CD8-positive, alpha-beta memory T cell (primary cell): Measurements from ENCODE around the gene EDN3. TPM values are rescaled to one million over a fixed set of nuclear protein-coding genes. Genes with fewer than 3 reads are reported as not detected.

Experiments
- CTCF ChIA-PET: fragments of 350-600 bp; sonication (Branson Sonifier 250); formaldehyde crosslinking; loops from one replicate; lab custom pipeline; 2021; ENCODE audit warnings: antibody characterized with exemption; lab: Charles Lee
- POLR2A ChIA-PET: fragments of 350-600 bp; sonication (Branson Sonifier 250); formaldehyde crosslinking; loops from one replicate; lab custom pipeline; 2021; ENCODE audit warnings: antibody characterized with exemption; lab: Charles Lee
- DNase-seq, 5 donors: peaks; one replicate each; pipeline versions ENCODE4 v3.0.0 to v3.0.0-alpha.2; 2020 to 2022; ENCODE audit warnings: mixed read lengths in 1 of 5
- H3K27ac ChIP-seq: one replicate; pipeline ENCODE4 v1.7.0; 2013; ENCODE audit warnings: low read depth, mild to moderate bottlenecking, low read length, moderate library complexity
- H3K27me3 ChIP-seq: 2 replicates; pipeline ENCODE4 v1.7.0; 2013; ENCODE audit warnings: low read length, mild to moderate bottlenecking; ENCODE audit not compliant: insufficient read depth, poor library complexity, severe bottlenecking
- H3K36me3 ChIP-seq: 2 replicates; pipeline ENCODE4 v1.7.0; 2013; ENCODE audit warnings: mild to moderate bottlenecking, low read length, moderate library complexity; ENCODE audit not compliant: insufficient read depth
- H3K4me1 ChIP-seq: 2 replicates; pipeline ENCODE4 v1.7.0; 2013; ENCODE audit warnings: mild to moderate bottlenecking, low read length, moderate library complexity; ENCODE audit not compliant: insufficient read depth
- H3K4me3 ChIP-seq: 2 replicates; pipeline ENCODE4 v1.7.0; 2013; ENCODE audit warnings: mild to moderate bottlenecking, low read length
- H3K9me3 ChIP-seq: 2 replicates; pipeline ENCODE4 v1.7.0; 2013; ENCODE audit warnings: mild to moderate bottlenecking, low read length
- H3K27ac Mint-ChIP-seq, 8 donors: one replicate each; pipeline ENCODE4 v1.8.0; 2020 to 2021; ENCODE audit warnings: mixed read lengths in 8 of 8, mild to moderate bottlenecking in 6 of 8, inconsistent platforms in 3 of 8, moderate library complexity in 3 of 8
- H3K27me3 Mint-ChIP-seq, 2 donors: one replicate each; pipeline ENCODE4 v1.8.0; 2020 to 2021; ENCODE audit warnings: mixed read lengths in 2 of 2, mild to moderate bottlenecking in 1 of 2, moderate library complexity in 1 of 2
- H3K36me3 Mint-ChIP-seq, 3 donors: one replicate each; pipeline ENCODE4 v1.8.0; 2020 to 2021; ENCODE audit warnings: mixed read lengths in 3 of 3, inconsistent platforms in 1 of 3, mild to moderate bottlenecking in 1 of 3
- H3K4me1 Mint-ChIP-seq, 3 donors: one replicate each; pipeline ENCODE4 v1.8.0; 2020 to 2021; ENCODE audit warnings: mixed read lengths in 3 of 3, inconsistent platforms in 1 of 3, mild to moderate bottlenecking in 1 of 3
- H3K4me3 Mint-ChIP-seq, 7 donors: one replicate each; pipeline ENCODE4 v1.8.0; 2020 to 2021; ENCODE audit warnings: mixed read lengths in 7 of 7, mild to moderate bottlenecking in 6 of 7, moderate library complexity in 4 of 7, inconsistent platforms in 2 of 7
- H3K9me3 Mint-ChIP-seq, 5 donors: one replicate each; pipeline ENCODE4 v1.8.0; 2020 to 2022; ENCODE audit warnings: mixed read lengths in 5 of 5, mild to moderate bottlenecking in 3 of 5, moderate library complexity in 2 of 5, inconsistent platforms in 1 of 5
- polyA plus RNA-seq: library from polyadenylated mRNA; unstranded; fragments of 300-500 nt; fragmentation: Illumina TruSeq; gene quantifications from one replicate; pipeline ENCODE4 v1.2.3, GENCODE V29; 2021
- total RNA-seq, 2 experiments: library from RNA; stranded (reverse); gene quantifications; one replicate each; pipeline ENCODE4 v1.2.3, GENCODE V29; 2021

Gene EDN3
- total and polyA plus RNA-seq, 3 experiments from 2014 or later, result 0.16 TPM; not detected in 2

DNA sequence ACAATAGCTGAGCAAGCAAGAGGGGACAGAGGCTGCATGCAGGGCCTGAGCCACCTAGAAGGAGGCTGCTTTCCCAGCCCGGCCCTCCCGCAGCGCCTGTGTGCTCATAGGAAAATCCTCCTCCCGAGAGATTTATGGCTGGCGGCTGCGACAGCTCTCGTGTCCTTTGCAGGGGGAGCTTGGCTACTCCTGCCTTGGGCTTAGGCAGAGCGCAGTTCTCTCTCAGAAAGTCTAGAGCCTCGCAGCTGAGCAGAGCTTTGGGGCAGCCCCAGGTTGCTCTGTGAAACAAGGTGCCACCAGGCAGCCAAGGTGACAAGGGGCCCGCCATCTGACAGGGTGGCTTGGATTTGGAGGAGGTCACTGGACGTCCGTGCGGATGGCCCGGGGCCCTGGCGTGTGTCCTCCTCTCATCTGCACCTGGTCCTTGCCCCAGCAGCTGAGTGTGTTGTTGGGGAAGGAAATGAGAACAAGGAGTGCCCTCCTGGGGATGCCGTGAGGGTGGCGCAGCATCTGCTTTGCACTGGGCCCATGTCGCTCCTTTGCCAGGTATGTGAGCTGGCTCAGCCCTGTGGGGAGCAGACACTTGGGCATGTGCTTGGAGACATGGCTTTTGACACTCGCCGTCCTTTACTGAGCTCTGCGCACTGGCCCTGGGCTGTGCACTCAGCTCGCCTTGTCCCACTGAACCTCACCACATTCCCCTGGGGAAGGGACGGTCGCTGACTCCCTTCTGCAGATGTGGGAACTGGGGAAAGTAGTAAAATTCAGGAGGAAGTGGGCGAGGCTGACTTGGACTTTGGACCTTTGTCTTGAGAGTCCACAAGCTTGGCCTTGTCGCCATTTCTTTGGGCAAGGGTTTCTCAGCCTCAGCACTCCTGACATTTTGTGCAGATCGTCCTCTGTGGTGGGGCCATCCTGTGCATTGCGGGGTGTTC, 41.9 kb downstream of the EDN3 start:
- H3K27me3 ChIP-seq, result no peaks in the 10 kb centered on the region
- Mint-ChIP-seq H3K4me1 (no peaks in the 10 kb centered on the region), H3K27ac (no peak overlapping the region), H3K4me3 (no peak overlapping the region), H3K9me3 (no peaks in the 10 kb centered on the region), H3K36me3 (no peaks in the 10 kb centered on the region), H3K27me3 (peaks cover 2 to 5% of the 10 kb centered on the region in 2 donors)
- no peaks in the 10 kb centered on the region for H3K36me3 ChIP-seq
- no peak for DNase-seq
- H3K9me3 ChIP-seq, result no peaks in the 10 kb centered on the region
- H3K4me3 ChIP-seq, result no peak overlapping the region
- ChIA-PET POLR2A (no interaction called here), CTCF (no interaction called here)
- no peak overlapping the region for H3K27ac ChIP-seq
- no peaks in the 10 kb centered on the region for H3K4me1 ChIP-seq

- no peak for DNase-seq
- no peaks in the 10 kb centered on the region for H3K9me3 Mint-ChIP-seq
- Histone ChIP-seq H3K27ac (no peak overlapping the region), H3K36me3 (no peaks in the 10 kb centered on the region), H3K9me3 (no peaks in the 10 kb centered on the region), H3K4me1 (no peaks in the 10 kb centered on the region), H3K27me3 (no peaks in the 10 kb centered on the region), H3K4me3 (no peak overlapping the region)
- POLR2A ChIA-PET, result no interaction called here
- H3K4me1 Mint-ChIP-seq, result no peaks in the 10 kb centered on the region
- peaks cover 2 to 5% of the 10 kb centered on the region in 2 donors for H3K27me3 Mint-ChIP-seq
- H3K36me3 Mint-ChIP-seq, result no peaks in the 10 kb centered on the region
- H3K4me3 Mint-ChIP-seq, result no peak overlapping the region
- H3K27ac Mint-ChIP-seq, result no peak overlapping the region
- CTCF ChIA-PET, result no interaction called here
Measured at GRCh38 chr20:59346061-59346460, 45.6 kb downstream of the EDN3 start.

DNA sequence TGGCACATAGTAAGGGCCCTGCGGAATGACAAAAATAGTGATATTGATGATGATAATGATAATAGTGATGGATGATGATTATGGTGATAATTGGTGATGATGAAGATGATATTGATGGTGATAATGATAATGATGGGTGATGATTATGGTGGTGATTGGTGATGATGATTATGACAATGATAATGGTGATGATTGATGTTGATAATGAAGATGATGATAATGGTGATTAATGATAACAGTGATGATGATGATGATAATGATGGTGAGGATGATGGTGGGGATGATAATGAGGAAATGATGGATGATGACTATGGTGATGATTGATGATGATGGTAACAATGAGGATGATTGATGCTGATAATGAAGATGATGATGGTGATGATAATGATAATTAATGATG, 48.9 kb downstream of the EDN3 start:
- H3K27me3 Mint-ChIP-seq, result peaks cover 2 to 5% of the 10 kb centered on the region in 2 donors
- Histone ChIP-seq H3K4me3 (no peak overlapping the region), H3K4me1 (no peaks in the 10 kb centered on the region), H3K27me3 (no peaks in the 10 kb centered on the region), H3K9me3 (no peaks in the 10 kb centered on the region), H3K27ac (no peak overlapping the region), H3K36me3 (no peaks in the 10 kb centered on the region)
- ChIA-PET POLR2A (no interaction called here), CTCF (no interaction called here)
- no peaks in the 10 kb centered on the region for H3K9me3 Mint-ChIP-seq
- no peak overlapping the region for H3K27ac Mint-ChIP-seq
- DNase-seq, result no peak
- no peaks in the 10 kb centered on the region for H3K36me3 Mint-ChIP-seq
- H3K4me1 Mint-ChIP-seq, result peaks cover 10 to 16% (median 12%) of the 10 kb centered on the region in 3 donors
- H3K4me3 Mint-ChIP-seq, result no peak overlapping the region

- H3K4me1 Mint-ChIP-seq, result peaks cover 10 to 16% (median 12%) of the 10 kb centered on the region in 3 donors
- Histone ChIP-seq H3K27me3 (no peaks in the 10 kb centered on the region), H3K27ac (no peak overlapping the region), H3K36me3 (no peaks in the 10 kb centered on the region), H3K4me3 (no peak overlapping the region), H3K9me3 (no peaks in the 10 kb centered on the region), H3K4me1 (no peaks in the 10 kb centered on the region)
- H3K27me3 Mint-ChIP-seq, result peaks cover 2 to 5% of the 10 kb centered on the region in 2 donors
- no peak overlapping the region for H3K27ac Mint-ChIP-seq
- no peaks in the 10 kb centered on the region for H3K9me3 Mint-ChIP-seq
- DNase-seq, result no peak
- peak overlapping the region in 1 of 7 donors; percentile 37 for H3K4me3 Mint-ChIP-seq
- ChIA-PET POLR2A (no interaction called here), CTCF (no interaction called here)
- no peaks in the 10 kb centered on the region for H3K36me3 Mint-ChIP-seq
Measured at GRCh38 chr20:59350330-59351156, 50.1 kb downstream of the EDN3 start.

DNA sequence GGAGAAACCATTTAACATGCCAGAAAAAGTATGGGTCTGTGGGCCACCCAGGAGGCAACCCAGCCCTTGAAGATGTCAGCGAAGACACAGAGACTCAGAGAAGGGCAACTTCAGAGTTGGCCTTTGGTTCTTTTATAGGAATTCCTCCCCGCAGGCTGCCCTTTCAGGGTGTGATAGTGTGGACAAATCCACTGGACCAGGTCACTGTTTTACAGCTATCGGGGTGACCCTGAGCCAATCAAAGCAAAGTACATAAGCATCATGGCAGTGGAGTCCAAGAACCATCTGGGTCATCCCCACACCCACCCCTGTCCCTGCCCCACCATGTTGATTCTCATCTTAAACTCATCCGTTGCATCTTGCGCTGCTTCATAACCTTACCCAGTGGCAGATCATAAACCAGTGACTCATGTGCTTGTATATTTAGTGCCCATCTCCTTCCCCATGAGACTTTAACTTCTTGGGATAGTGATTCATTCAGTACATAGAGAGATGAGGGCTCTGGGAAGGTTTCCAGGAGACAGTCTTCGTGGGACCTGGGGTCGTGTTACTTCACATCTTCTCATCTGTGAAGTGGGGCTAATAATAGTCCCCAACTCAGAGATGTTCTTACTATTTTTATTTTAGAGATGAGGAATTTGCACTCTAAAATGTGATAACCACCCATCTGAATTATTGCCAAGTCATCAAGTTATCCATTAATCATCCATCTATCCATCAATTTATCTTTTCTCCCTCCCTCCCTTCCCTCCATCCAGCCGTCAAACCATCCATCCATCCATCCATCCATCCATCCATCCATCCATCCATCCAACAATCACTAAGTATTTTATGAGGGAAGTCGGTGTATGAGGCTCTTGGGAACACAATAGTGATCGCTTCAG, 51.0 kb downstream of the EDN3 start:
- Histone ChIP-seq H3K36me3 (no peaks in the 10 kb centered on the region), H3K4me1 (no peaks in the 10 kb centered on the region), H3K9me3 (no peaks in the 10 kb centered on the region), H3K4me3 (no peak overlapping the region), H3K27me3 (no peaks in the 10 kb centered on the region), H3K27ac (no peak overlapping the region)
- Mint-ChIP-seq H3K36me3 (no peaks in the 10 kb centered on the region), H3K4me1 (peaks cover 10 to 16% (median 12%) of the 10 kb centered on the region in 3 donors), H3K4me3 (peak overlapping the region in 2 of 7 donors; percentile 56 to 57), H3K9me3 (no peaks in the 10 kb centered on the region), H3K27me3 (peaks cover 1 to 5% of the 10 kb centered on the region in 2 donors), H3K27ac (no peak overlapping the region)
- CTCF ChIA-PET, result no interaction called here
- DNase-seq, result no peak
- POLR2A ChIA-PET, result no interaction called here

DNA sequence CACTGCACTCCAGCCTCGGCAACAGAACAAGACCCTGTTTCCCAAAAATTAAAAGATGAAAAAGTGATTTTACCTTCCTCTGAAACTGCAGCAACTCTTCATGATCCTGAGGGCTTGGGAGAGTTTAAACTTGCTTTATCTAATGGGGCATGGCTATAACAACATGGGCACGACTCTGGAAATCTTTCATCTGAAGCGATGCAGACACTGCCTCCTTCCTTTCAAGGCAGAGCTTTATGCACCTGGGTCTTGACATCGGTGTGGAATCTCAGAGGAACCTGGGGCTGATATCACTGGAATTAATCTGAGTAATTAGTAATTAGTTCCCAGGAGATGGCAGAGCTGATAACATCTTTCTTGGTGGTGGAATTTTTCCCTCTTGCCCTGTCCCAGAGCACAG, 52.1 kb downstream of the EDN3 start:
- H3K27me3 ChIP-seq, result no peaks in the 10 kb centered on the region
- peak overlapping the region in 4 of 8 donors; percentile 13 to 82 (median 28) for H3K27ac Mint-ChIP-seq
- CTCF ChIA-PET, result no interaction called here

GRCh38 chr20:59352990-59353389, 52.6 kb downstream of the EDN3 start:
- no peaks in the 10 kb centered on the region for H3K9me3 ChIP-seq
- no peak for DNase-seq
- POLR2A ChIA-PET, result no interaction called here
- Mint-ChIP-seq H3K9me3 (no peaks in the 10 kb centered on the region), H3K4me3 (peak overlapping the region in 2 of 7 donors; percentile 56 to 57), H3K27me3 (peaks cover 0 to 5% of the 10 kb centered on the region in 2 donors), H3K36me3 (no peaks in the 10 kb centered on the region), H3K4me1 (peaks cover 10 to 16% (median 12%) of the 10 kb centered on the region in 3 donors), H3K27ac (peak overlapping the region in 2 of 8 donors; percentile 35 to 55)
- H3K27me3 ChIP-seq, result no peaks in the 10 kb centered on the region
- no peak overlapping the region for H3K27ac ChIP-seq
- no peak overlapping the region for H3K4me3 ChIP-seq
- H3K4me1 ChIP-seq, result no peaks in the 10 kb centered on the region
- H3K36me3 ChIP-seq, result no peaks in the 10 kb centered on the region
- CTCF ChIA-PET, result no interaction called here

More for the DNA sequence above, 52.1 kb downstream of the EDN3 start:
- POLR2A ChIA-PET, result no interaction called here
- Mint-ChIP-seq H3K4me3 (peak overlapping the region in 4 of 7 donors; percentile 32 to 66 (median 56)), H3K27me3 (peaks cover 0 to 5% of the 10 kb centered on the region in 2 donors), H3K9me3 (no peaks in the 10 kb centered on the region), H3K36me3 (no peaks in the 10 kb centered on the region), H3K4me1 (peaks cover 10 to 16% (median 12%) of the 10 kb centered on the region in 3 donors)
- no peaks in the 10 kb centered on the region for H3K9me3 ChIP-seq
- DNase-seq, result no peak
- no peaks in the 10 kb centered on the region for H3K4me1 ChIP-seq
- no peaks in the 10 kb centered on the region for H3K36me3 ChIP-seq
- no peak overlapping the region for H3K4me3 ChIP-seq
- no peak overlapping the region for H3K27ac ChIP-seq
